GM18907 (cell line): ENCODE data around the gene CYS1.
A peak's percentile ranks its signal among the peaks of the same experiment; 100 is the strongest.
"Not testable (repeated sequence)": the region's sequence is repeated elsewhere in the genome, so short reads cannot be mapped to it uniquely, and the experiment has no call there.

Source experiments
- ATAC-seq: cut with Tn5 transposase; IDR thresholded peaks from one replicate; pipeline ENCODE4 v1.9.1; 2021; ENCODE audit warnings: mild to moderate bottlenecking, moderate library complexity; ENCODE audit not compliant: unreplicated experiment

CYS1 gene, protein sequence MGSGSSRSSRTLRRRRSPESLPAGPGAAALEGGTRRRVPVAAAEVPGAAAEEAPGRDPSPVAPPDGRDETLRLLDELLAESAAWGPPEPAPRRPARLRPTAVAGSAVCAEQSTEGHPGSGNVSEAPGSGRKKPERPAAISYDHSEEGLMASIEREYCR

GRCh38 chr2:10079870-10080535 is at the start of gene CYS1:
CYS1 (minus strand) TSS chr2:10080411; CDS start chr2:10080223, 188 bp downstream.
- peak; percentile 36 for ATAC-seq

DNA sequence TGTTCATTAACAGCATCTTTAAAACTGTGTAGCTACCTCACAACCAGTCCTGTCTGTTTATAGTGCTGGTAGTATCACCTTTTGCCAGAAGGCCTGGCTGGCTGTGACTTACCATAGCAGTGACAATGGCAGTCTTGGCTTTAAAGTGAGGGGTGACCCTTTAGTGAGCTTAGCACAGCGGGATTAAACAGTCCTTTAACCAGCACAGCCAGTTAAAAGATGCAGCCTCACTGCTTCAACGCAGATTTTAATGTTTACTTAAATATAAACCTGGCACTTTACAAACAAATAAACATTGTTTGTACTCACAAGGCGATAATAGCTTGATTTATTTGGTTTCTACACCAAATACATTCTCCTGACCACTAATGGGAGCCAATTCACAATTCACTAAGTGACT is 49.3 kb upstream of the CYS1 start:
- no peak for ATAC-seq

- ATAC-seq, result no peak
These were observed 48.2 kb upstream of the CYS1 start for GRCh38 chr2:10128420-10128819.

DNA sequence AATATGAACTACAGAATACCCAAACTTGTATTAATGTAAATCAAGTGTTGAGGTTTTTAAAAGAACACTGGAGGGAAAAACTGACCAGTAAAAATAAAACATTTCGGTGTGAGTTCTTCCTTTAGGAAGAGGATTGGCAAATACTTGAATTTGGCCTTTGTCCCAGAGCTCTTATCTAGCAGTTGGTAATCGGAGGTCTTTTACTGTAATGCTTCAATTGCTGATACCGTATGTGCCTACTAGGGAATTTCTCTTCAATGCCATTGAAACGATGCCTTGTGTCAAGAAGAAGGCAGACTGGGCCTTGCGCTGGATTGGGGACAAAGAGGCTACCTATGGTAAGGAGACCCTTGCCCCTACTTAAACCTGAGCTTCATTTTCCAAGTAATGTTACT is 46.4 kb upstream of the CYS1 start:
- no peak for ATAC-seq

DNA sequence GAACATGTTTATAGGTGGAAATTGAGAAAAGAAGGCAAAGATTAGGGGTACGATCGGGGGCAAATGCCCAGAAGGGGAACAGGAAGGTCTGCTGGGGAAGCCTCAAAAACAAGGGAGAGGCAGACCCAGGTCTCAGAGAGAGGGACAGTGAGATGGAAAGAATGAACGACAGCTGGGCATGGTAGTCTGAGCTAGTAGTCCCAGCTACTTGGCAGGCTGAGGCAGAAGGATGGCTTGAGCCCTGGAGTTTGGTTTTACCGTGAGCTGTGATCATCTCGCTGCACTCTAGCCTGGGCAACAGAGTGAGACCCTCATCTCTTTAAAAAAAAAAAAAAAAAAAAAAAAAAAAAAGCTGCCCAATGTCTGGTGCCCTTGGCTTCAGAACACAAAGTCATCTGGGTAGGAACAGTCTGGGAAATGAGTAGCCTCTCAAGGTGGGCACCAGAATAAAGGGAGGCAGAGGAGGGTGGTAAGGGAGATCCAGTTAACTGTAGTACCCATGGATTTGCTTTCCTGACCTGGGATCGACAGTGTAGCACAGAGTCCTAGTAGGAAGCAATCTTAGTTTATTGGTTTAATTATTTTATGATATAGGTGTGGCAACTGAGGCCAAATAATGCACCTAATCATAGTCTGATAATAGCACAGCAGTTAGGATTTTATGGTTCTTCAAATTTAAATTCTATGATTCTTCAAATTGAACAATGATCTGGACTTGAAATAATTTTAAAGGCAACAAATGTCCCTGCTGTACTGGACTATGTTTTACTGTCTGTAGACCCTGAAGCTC is 45.8 kb upstream of the CYS1 start:
- ATAC-seq, result no peak

- no peak for ATAC-seq
These were observed 44.4 kb upstream of the CYS1 start for GRCh38 chr2:10124538-10125045.

DNA sequence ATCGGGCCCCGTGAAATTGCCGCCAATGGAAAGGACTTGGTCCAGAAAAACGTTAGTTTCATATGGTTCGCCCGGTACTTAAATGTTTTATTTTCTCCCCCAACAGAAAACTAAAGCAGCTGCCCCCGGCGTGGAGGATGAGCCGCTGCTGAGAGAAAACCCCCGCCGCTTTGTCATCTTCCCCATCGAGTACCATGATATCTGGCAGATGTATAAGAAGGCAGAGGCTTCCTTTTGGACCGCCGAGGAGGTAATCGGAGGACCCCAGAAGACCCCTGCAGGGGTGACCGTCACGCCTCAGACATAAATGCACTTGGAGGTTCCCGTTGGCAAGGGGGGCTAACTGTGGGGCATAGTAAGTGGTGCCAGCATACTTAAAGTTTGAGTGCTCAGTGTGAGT is 43.1 kb upstream of the CYS1 start:
- ATAC-seq, result no peak

DNA sequence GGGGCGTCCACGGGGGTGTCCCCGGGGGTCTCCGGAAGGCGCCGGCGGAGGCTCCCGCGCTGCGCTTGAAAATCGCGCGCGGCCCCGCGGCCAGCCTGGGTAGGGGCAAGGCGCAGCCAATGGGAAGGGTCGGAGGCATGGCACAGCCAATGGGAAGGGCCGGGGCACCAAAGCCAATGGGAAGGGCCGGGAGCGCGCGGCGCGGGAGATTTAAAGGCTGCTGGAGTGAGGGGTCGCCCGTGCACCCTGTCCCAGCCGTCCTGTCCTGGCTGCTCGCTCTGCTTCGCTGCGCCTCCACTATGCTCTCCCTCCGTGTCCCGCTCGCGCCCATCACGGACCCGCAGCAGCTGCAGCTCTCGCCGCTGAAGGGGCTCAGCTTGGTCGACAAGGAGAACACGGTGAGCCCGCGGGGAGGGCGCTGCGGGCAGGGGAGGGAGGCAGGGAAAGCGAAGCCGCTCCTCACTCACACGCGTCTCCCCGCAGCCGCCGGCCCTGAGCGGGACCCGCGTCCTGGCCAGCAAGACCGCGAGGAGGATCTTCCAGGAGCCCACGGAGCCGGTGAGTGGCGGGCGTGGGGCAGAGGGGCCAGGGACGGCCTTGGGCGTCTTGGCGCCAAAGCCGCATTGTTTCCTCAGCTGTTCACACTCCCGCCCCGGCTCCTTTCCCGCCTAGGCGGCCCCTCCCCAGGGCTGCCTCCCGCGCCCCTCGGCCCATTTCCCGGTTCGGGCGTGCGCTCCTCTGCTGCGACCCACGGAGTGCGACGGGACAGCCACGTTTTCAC is 42.5 kb upstream of the CYS1 start, which contains the start of gene RRM2:
Gene RRM2, plus strand, starts transcription at position 240 of the 781 bp plus-strand sequence. Its CDS starts 60 bp downstream, at position 300.
- ATAC-seq, result peak; percentile 64

DNA sequence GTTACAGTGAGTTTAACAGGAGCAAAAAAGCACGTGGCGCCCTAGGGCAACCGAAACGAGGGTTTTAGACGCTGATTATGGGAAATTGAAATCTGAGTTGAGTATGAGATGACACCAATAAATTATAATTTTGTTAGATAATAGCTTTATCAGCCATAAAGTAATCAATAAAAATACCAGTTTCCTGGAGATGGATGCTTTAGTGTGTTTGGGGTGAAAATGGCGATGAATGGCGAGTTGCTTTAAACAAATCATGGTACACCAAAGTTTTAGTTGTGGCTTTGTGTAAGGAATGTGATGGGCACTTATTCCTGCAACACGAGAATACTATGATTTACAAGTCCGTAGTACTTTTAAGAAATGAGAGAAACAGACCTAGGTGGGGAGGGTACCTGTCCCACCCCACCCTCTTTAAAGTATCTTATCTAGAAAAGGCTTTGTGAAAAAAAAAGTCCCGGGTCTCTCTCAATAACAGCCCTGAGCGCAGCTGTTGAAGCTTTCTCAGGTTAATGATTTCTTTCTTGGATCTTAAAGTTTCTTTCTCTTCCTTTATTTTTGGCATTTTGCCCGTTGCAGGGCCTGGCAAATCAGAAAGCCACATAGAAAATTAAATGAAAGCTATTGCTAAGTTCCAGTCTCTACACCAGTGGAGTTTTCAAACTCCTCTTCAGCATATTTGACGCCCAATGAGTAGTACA is 40.8 kb upstream of the CYS1 start:
- ATAC-seq, result no peak

DNA sequence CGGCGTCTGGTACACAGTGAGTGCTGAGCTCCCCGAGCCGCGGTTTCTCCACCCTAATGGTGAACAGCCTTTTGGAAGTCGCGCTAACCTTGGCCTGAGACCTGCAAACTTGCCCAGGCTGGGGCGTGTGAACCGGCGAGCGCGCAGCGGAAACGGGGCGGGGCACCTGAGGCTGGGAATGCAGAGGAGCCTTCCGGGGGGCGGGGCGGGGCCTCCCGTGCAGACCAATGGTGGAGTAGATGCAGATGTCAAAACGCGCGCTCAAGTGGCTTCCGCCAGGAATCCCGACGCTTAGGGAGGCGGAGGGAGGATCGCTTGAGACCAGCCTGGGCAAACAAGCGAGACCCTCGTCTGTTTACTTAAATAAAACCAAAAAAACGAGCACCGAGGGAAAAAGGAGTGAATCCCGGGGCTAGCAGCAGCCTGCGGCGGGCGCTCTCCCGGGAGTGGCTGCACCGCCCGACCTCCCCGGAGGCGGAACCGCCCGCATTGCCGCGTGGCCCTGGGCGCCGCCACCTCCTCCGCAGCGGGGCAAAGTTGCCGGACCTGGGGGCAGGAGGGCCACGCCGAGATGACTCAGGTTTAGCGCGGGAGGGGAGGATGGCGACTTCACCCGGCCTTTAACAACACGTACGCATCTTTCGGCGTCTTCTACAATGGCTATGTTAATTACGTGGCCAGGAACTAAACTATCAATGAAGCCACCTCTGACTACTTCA is 40.1 kb upstream of the CYS1 start:
- peak; percentile 57 for ATAC-seq

GRCh38 chr2:10119601-10120157 is 39.5 kb upstream of the CYS1 start:
- ATAC-seq, result no peak

DNA sequence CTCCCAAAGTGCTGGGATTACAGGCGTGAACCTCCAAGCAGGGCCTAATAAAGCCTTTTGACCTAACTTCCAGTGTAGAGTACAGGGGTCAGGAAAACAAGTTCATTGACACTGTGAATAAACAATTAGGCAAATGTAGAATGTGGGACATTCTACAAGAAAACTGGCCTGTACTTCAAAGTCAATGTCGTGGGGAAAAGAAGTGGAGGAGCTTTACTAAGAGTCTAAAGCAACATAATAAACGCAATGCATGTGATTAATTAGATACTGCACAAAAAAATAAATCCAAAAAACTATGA is 38.8 kb upstream of the CYS1 start:
- no peak for ATAC-seq

DNA sequence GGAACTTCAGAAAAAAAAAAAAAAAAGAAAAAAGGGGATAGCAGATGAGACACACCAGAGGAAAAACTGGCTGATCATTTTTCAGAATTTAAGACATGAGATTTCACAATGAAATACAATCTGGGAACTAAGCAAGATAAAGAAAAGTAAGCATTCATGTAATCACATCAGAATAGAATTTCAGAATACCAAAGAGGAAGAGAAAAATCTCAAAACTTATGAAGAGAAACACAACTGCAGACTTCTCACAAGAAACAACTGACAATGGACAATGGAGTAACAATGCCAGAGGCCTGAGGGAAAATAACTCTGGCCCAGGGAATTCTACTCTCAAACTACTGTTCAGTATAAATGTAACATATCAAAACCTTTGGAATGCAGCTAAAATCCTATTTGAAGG is 29.1 kb upstream of the CYS1 start:
- no peak for ATAC-seq

DNA sequence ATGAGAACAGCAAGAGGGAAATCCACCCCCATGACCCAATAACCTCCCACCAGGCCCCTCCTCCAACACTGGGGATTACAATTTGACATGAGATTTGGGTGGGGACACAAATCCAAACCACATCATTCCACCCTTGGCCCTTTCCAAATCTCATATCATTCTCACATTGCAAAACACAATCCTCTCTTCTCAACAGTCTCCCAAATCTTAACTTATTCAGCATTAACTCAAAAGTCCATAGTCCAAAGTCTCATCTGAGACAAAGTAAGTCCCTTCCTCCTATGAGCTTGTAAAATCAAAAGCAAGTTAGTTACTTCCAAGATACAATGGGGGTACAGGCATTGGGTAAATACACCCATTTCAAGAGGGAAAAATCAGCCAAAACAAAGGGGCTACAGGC is 24.7 kb upstream of the CYS1 start:
- not testable (repeated sequence) for ATAC-seq

DNA sequence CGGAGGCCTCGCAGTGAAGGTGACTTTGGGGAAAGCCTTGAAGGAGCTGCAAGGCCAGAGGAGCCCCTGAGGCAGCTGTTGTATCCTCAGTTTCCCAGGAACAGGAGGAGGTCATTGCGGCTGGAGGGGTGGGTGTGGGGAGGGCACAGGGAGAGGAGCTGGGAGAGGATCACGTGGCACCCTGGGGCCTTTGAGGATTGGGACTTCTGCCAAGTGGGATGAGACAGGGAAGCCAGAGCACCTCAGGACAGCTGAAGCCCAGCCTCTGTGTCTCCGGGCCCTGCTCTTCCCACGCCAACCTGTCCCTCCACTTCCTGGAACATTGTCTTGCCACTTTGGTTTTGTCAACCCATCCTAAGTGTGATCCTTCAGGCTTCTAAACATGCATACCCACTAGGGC is 23.0 kb upstream of the CYS1 start:
- ATAC-seq, result no peak

DNA sequence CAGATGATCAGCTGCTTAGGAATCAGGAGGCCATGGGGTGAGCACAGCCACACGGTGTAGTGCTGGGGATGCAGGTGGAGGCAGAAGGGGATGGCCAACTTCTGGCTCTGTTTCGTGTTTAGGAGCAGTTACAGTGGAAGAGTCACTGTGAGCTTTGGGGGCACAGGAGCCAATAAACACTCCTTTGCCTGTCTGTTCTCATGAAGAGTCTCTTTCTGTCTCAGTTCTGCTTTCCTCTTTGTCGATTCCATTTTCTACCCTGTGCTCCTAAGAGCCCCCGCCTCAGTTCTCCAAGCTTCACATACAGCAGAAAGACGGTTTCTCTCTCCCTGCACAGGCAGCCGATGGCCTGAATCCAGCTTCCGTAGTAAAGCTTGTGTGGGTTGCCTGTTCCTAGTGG is 21.3 kb upstream of the CYS1 start:
- ATAC-seq, result no peak

DNA sequence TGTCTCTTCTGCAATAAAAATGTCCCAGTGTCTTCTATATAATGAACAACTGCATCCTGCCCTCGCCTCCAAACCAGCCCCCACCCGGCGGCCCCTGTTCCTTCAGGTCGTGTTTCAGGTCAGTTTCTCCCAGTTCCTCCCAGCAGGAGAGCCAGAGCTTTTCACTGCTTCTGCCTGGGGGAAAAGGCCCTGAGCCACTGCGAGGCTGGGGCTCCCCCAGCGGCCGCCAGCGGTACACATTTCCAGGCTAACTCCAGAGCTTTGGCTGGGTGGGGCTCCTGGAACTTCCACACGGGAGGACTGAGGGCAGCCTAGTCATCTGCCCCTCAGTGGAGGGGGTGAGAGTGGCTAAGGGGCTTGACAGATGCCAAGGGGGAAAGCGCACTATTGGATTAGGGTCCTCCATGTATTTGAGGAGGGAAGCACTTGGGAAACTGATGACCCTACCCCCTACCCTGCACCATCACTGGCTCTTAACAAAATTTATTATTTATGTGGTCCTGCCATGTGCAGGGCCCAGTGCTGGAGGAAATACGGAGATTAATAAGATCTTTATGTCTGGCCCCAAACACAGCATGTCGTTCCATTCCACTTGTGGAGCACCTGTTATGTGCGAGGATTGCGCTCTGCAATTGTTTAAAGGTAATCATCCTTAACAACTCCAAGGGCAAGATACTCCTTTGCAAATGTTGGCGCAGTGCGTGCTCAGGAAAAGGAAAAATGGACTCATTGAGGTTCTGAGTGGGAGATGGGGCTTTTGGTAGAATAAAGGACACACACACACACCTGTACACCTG is 17.3 kb upstream of the CYS1 start:
- ATAC-seq, result peak; percentile 71

DNA sequence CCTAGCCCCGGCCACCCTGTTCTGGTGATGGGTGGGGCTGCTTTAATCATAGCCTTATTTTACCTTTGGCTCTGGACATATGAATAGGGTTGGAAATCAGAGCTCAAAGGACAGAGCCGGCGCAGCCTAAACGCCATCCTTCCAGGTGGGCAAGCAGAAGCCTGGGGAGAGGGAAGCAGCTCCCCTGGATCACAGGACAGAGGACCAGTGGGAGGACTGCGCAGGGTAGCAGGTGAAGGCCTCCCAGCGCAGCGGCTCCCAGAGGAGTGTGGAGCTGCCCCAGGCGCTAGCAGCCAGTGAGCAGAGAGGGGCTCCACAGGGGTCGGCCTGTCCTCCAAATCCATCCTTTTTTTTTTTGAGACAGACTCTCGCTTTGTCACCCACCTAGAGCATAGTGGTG is 16.4 kb upstream of the CYS1 start:
- ATAC-seq, result no peak

- no peak for ATAC-seq
These were observed 15.0 kb upstream of the CYS1 start for GRCh38 chr2:10095175-10095574.
